ENCODE data around the gene ADAMTS3. TPM values are rescaled to one million over a fixed set of nuclear protein-coding genes. Genes with fewer than 3 reads are reported as not detected.

ADAMTS3 gene
- polyA plus RNA-seq, 1 donor (not counting 4 experiments of a cell fraction or from before 2014, with no cell fraction given) = 0.09 TPM

GRCh38 chr4:72377491-72378194, 191.4 kb downstream of the ADAMTS3 start:
- Histone ChIP-seq H3K36me3 (ENCODE audit: control insufficient read depth in 2 of 2, extremely low read depth in 1 of 2, insufficient read depth in 2 of 2, low read length in 2 of 2) (no peaks in the 10 kb centered on the region), H3K9ac (ENCODE audit: control insufficient read depth, extremely low read depth, insufficient read depth, low read length) (no peak overlapping the region), H3K4me1 (ENCODE audit: control insufficient read depth, extremely low read depth, insufficient read depth, low read length) (no peaks in the 10 kb centered on the region), H4K20me1 (ENCODE audit: control insufficient read depth, extremely low read depth, insufficient read depth, low read length) (no peaks in the 10 kb centered on the region), H3K4me3 (ENCODE audit: control insufficient read depth in 2 of 3, extremely low read depth in 1 of 3, insufficient read depth in 2 of 3, low read depth in 1 of 3, low read length in 3 of 3) (no peak overlapping the region), H3K79me2 (ENCODE audit: control insufficient read depth, insufficient read depth, low read length) (no peaks in the 10 kb centered on the region), H2AFZ (ENCODE audit: control insufficient read depth, low read length) (no peak overlapping the region), H3K27me3 (ENCODE audit: control insufficient read depth, extremely low read depth, insufficient read depth, low read length) (no peaks in the 10 kb centered on the region), H3K9me3 (ENCODE audit: control insufficient read depth, low read depth, low read length) (no peaks in the 10 kb centered on the region), H3K9me1 (ENCODE audit: control insufficient read depth, extremely low read depth, insufficient read depth, low read length) (no peaks in the 10 kb centered on the region), H3K4me2 (ENCODE audit: control insufficient read depth, extremely low read depth, insufficient read depth, low read depth, low read length) (no peak overlapping the region), H3K27ac (ENCODE audit: control insufficient read depth, insufficient read depth, low read length) (no peak overlapping the region)
- FAIRE-seq (no peak), DNase-seq (ENCODE audit: low read depth, low spot score) (no peak)
- dilution Hi-C loops (cut with MboI; ENCODE audit: extremely low pct_ligation_motif_present, low sequenced_read_pairs) = no loop called here
- TF ChIP-seq CTCF (optimal IDR thresholded peaks at IDR 0.05 in 1 of 3, IDR thresholded peaks at IDR 0.05 in 1 of 3, conservative IDR thresholded peaks at IDR 0.05 in 1 of 3; ENCODE audit: extremely low read depth in 1 of 3, insufficient read depth in 2 of 3, low read length in 3 of 3) = no peak
- no peak for TF ChIP-seq EZH2 (IDR thresholded peaks at IDR 0.05; ENCODE audit: low read length)

- H3K27ac ChIP-seq (ENCODE audit: control insufficient read depth, insufficient read depth, low read length) = no peak overlapping the region
- dilution Hi-C loops (cut with MboI; ENCODE audit: extremely low pct_ligation_motif_present, low sequenced_read_pairs) = no loop called here
- H4K20me1 ChIP-seq (ENCODE audit: control insufficient read depth, extremely low read depth, insufficient read depth, low read length) = no peaks in the 10 kb centered on the region
- no peak overlapping the region for H3K9ac ChIP-seq (ENCODE audit: control insufficient read depth, extremely low read depth, insufficient read depth, low read length)
- DNase-seq (ENCODE audit: low read depth, low spot score) = no peak
- no peaks in the 10 kb centered on the region for H3K4me1 ChIP-seq (ENCODE audit: control insufficient read depth, extremely low read depth, insufficient read depth, low read length)
- H3K9me3 ChIP-seq (ENCODE audit: control insufficient read depth, low read depth, low read length) = no peaks in the 10 kb centered on the region
- FAIRE-seq = no peak
- H2AFZ ChIP-seq (ENCODE audit: control insufficient read depth, low read length) = no peak overlapping the region
- TF ChIP-seq CTCF (optimal IDR thresholded peaks at IDR 0.05 in 1 of 3, IDR thresholded peaks at IDR 0.05 in 1 of 3, conservative IDR thresholded peaks at IDR 0.05 in 1 of 3; ENCODE audit: extremely low read depth in 1 of 3, insufficient read depth in 2 of 3, low read length in 3 of 3) = no peak
- no peak for TF ChIP-seq EZH2 (IDR thresholded peaks at IDR 0.05; ENCODE audit: low read length)
- H3K27me3 ChIP-seq (ENCODE audit: control insufficient read depth, extremely low read depth, insufficient read depth, low read length) = no peaks in the 10 kb centered on the region
- H3K4me2 ChIP-seq (ENCODE audit: control insufficient read depth, extremely low read depth, insufficient read depth, low read depth, low read length) = no peak overlapping the region
- no peaks in the 10 kb centered on the region for H3K79me2 ChIP-seq (ENCODE audit: control insufficient read depth, insufficient read depth, low read length)
- H3K4me3 ChIP-seq (ENCODE audit: control insufficient read depth in 2 of 3, extremely low read depth in 1 of 3, insufficient read depth in 2 of 3, low read depth in 1 of 3, low read length in 3 of 3) = no peak overlapping the region
- H3K36me3 ChIP-seq (ENCODE audit: control insufficient read depth in 2 of 2, extremely low read depth in 1 of 2, insufficient read depth in 2 of 2, low read length in 2 of 2) = no peaks in the 10 kb centered on the region
- no peaks in the 10 kb centered on the region for H3K9me1 ChIP-seq (ENCODE audit: control insufficient read depth, extremely low read depth, insufficient read depth, low read length)
Measured at GRCh38 chr4:72376901-72377300, 192.1 kb downstream of the ADAMTS3 start.

Data from keratinocyte (primary cell).